Hepatocyte (in vitro differentiated cells): Measurements from ENCODE around the gene PHACTR3. TPM values are rescaled to one million over a fixed set of nuclear protein-coding genes. Genes with fewer than 3 reads are reported as not detected.

ENCODE experiments used
- DNase-seq: peaks from one replicate; pipeline ENCODE4 v3.0.0-alpha.2; 2016; ENCODE audit warnings: low spot score
- H2AFZ ChIP-seq: fragments of 200-600 bp; sonication (generic); 2 replicates; pipeline ENCODE4 v1.6.0; 2016; ENCODE audit warnings: antibody characterized with exemption, mild to moderate bottlenecking
- H3K27ac ChIP-seq: fragments of 200-600 bp; sonication (generic); 2 replicates; pipeline ENCODE4 v1.5.1; 2016; ENCODE audit warnings: mild to moderate bottlenecking
- H3K27me3 ChIP-seq: fragments of 200-600 bp; sonication (generic); 2 replicates; pipeline ENCODE4 v1.6.1; 2016
- H3K36me3 ChIP-seq: fragments of 200-600 bp; sonication (generic); replicated peaks from 2 replicates; pipeline ENCODE4 v1.5.1; 2016; ENCODE audit warnings: low read depth; ENCODE audit not compliant: insufficient read depth
- H3K4me1 ChIP-seq: fragments of 200-600 bp; sonication (generic); 2 replicates; pipeline ENCODE4 v1.5.1; 2016; ENCODE audit warnings: mild to moderate bottlenecking, moderate library complexity; ENCODE audit not compliant: insufficient read depth
- H3K4me2 ChIP-seq: fragments of 200-600 bp; sonication (generic); 2 replicates; pipeline ENCODE4 v1.6.0; 2016
- H3K4me3 ChIP-seq: fragments of 200-600 bp; sonication (generic); 2 replicates; pipeline ENCODE4 v1.5.1; 2016; ENCODE audit warnings: mild to moderate bottlenecking
- H3K79me2 ChIP-seq: fragments of 200-600 bp; sonication (generic); 2 replicates; pipeline ENCODE4 v1.6.0; 2017; ENCODE audit warnings: mild to moderate bottlenecking
- H3K9me2 ChIP-seq: fragments of 200-600 bp; sonication (generic); replicated peaks from 2 replicates; pipeline ENCODE4 v1.6.0; 2017; ENCODE audit warnings: mild to moderate bottlenecking; ENCODE audit not compliant: insufficient read depth
- H3K9me3 ChIP-seq: fragments of 200-600 bp; sonication (generic); 2 replicates; pipeline ENCODE4 v1.5.1; 2016; ENCODE audit warnings: low read depth, mild to moderate bottlenecking
- H4K20me1 ChIP-seq: fragments of 200-600 bp; sonication (generic); 2 replicates; pipeline ENCODE4 v1.6.0; 2016; ENCODE audit warnings: mild to moderate bottlenecking; ENCODE audit not compliant: insufficient read depth, poor library complexity, severe bottlenecking
- EZH2 ChIP-seq: fragments of 200-600 bp; sonication (generic); IDR thresholded peaks from 2 replicates; pipeline ENCODE4 v1.6.1; 2016; ENCODE audit warnings: antibody characterized with exemption, mild to moderate bottlenecking, borderline replicate concordance
- EZH2phosphoT487 ChIP-seq: fragments of 200-600 bp; sonication (generic); IDR thresholded peaks from one replicate; pipeline ENCODE4 v1.6.1; 2018; ENCODE audit warnings: antibody characterized with exemption, mild to moderate bottlenecking, low read depth, moderate library complexity; ENCODE audit not compliant: unreplicated experiment, severe bottlenecking
- WGBS: methylation state at CpG from one replicate; pipeline ENCODE4 v1.1.6; 2016; ENCODE audit warnings: low lambda C conversion rate; ENCODE audit errors: missing lambda C conversion rate; 5-methylcytosine and 5-hydroxymethylcytosine counted together
- polyA plus RNA-seq: library from polyadenylated mRNA; unstranded; fragments of >200 nt; fragmentation: Nextera tagmentation; extraction: Ambion mirVana; gene quantifications from 2 replicates; pipeline ENCODE4 v1.2.1, GENCODE V29; 2016
- total RNA-seq: library from RNA; depleted of rRNA; stranded (reverse); fragments of >200 nt; gene quantifications from 2 replicates; pipeline ENCODE4 v1.2.3, GENCODE V29; 2014
- TF ChIP-seq, protein P1 (sequence below): fragments of 200-600 bp; sonication (generic); IDR thresholded peaks from 2 replicates; pipeline ENCODE4 v1.5.1; 2016; ENCODE audit warnings: antibody characterized with exemption, mild to moderate bottlenecking; ENCODE audit not compliant: poor library complexity

The PHACTR3 gene
- total and polyA plus RNA-seq, 2 experiments from 2014 or later = 5.2 to 7.5 TPM

DNA sequence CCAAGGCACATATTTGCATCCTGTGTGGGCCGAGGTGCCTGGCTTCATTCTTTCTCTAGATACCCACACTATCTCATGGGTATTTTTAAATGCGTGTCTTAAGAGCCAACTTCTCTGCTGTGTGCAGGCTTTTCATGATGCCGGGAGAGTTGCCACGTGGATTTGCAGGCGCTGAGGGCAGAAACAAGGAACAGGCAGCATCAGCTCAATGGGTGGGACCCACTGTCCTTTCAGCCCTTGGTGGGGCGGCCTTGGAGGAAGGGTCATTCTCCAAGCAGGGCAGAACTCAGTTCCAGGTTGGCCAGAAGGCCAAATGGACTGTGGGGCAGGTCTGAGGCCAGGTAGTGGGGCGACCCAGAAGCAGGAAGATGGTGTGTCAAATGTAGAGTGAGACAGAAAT lies 84.7 kb downstream of the PHACTR3 start:
- 55% methylated on average over 7 of the region's 7 CpGs for WGBS
- Histone ChIP-seq H3K4me2 (no peak overlapping the region), H3K4me1 (no peaks in the 10 kb centered on the region), H3K79me2 (no peaks in the 10 kb centered on the region), H4K20me1 (no peaks in the 10 kb centered on the region), H3K9me3 (no peaks in the 10 kb centered on the region), H3K9me2 (no peaks in the 10 kb centered on the region), H3K27ac (no peak overlapping the region), H3K36me3 (no peaks in the 10 kb centered on the region), H3K27me3 (no peaks in the 10 kb centered on the region), H2AFZ (no peak overlapping the region), H3K4me3 (no peak overlapping the region)
- DNase-seq = no peak
- TF ChIP-seq EZH2 = no peak
- no peak for TF ChIP-seq EZH2phosphoT487
- TF ChIP-seq, protein P1, sequence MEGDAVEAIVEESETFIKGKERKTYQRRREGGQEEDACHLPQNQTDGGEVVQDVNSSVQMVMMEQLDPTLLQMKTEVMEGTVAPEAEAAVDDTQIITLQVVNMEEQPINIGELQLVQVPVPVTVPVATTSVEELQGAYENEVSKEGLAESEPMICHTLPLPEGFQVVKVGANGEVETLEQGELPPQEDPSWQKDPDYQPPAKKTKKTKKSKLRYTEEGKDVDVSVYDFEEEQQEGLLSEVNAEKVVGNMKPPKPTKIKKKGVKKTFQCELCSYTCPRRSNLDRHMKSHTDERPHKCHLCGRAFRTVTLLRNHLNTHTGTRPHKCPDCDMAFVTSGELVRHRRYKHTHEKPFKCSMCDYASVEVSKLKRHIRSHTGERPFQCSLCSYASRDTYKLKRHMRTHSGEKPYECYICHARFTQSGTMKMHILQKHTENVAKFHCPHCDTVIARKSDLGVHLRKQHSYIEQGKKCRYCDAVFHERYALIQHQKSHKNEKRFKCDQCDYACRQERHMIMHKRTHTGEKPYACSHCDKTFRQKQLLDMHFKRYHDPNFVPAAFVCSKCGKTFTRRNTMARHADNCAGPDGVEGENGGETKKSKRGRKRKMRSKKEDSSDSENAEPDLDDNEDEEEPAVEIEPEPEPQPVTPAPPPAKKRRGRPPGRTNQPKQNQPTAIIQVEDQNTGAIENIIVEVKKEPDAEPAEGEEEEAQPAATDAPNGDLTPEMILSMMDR = no peak

DNA sequence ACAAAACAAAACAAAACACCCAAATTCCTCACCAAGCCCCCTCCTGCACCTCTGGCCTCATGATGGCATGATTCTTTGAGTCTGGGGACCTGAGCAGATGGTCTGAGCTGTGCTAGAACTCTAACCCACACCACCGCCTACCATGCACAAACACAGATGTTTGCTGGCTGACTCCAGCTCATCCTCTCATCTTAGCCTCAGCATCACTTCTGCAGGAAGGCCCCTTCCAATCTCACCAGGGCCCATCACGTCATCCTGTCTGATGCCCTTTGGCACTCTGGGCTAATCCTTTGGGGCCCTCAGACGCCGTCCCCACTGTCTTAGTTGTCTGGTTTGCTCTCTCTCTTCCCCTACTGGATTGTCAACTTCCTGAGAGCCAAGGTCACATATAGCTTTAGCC lies 85.8 kb downstream of the PHACTR3 start:
- TF ChIP-seq EZH2phosphoT487 = no peak
- TF ChIP-seq, protein P1 = no peak
- no peak for TF ChIP-seq EZH2
- Histone ChIP-seq H2AFZ (no peak overlapping the region), H3K9me2 (no peaks in the 10 kb centered on the region), H3K27ac (no peak overlapping the region), H3K4me1 (no peaks in the 10 kb centered on the region), H3K9me3 (no peaks in the 10 kb centered on the region), H3K79me2 (no peaks in the 10 kb centered on the region), H4K20me1 (no peaks in the 10 kb centered on the region), H3K36me3 (no peaks in the 10 kb centered on the region), H3K4me3 (no peak overlapping the region), H3K27me3 (no peaks in the 10 kb centered on the region), H3K4me2 (no peak overlapping the region)
- WGBS = 74% methylated on average over 4 of the region's 4 CpGs
- DNase-seq = no peak

DNA sequence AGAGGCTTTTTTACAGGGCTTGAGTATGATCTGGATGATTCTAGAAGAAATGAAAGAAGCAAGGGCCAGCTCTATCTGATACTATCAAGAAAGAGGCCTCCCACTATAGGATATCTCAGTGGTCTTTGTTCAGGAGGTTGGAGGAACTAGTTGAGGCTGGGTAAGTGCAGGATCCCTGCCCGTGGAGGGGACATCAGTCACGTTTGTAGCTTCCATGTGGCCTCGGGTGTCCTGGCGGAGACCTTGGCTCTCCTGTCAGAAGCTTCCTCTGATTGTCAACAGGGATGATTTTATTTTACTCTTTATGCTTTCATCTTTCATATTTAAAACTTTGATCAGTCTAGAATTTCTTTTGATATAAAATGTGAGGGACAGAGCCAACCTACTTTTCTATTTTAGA lies 86.6 kb downstream of the PHACTR3 start:
- WGBS = 59% methylated on average over 4 of the region's 4 CpGs
- no peaks in the 10 kb centered on the region for H3K27me3 ChIP-seq
- H3K9me3 ChIP-seq = no peaks in the 10 kb centered on the region
- H4K20me1 ChIP-seq = no peaks in the 10 kb centered on the region
- no peaks in the 10 kb centered on the region for H3K36me3 ChIP-seq
- H3K4me1 ChIP-seq = no peaks in the 10 kb centered on the region
- H3K4me3 ChIP-seq = no peak overlapping the region
- TF ChIP-seq, protein P1 = no peak
- TF ChIP-seq EZH2phosphoT487 = no peak
- no peak for TF ChIP-seq EZH2
- H3K27ac ChIP-seq = no peak overlapping the region
- DNase-seq = no peak
- H2AFZ ChIP-seq = no peak overlapping the region
- H3K9me2 ChIP-seq = no peaks in the 10 kb centered on the region
- H3K79me2 ChIP-seq = no peaks in the 10 kb centered on the region
- no peak overlapping the region for H3K4me2 ChIP-seq

DNA sequence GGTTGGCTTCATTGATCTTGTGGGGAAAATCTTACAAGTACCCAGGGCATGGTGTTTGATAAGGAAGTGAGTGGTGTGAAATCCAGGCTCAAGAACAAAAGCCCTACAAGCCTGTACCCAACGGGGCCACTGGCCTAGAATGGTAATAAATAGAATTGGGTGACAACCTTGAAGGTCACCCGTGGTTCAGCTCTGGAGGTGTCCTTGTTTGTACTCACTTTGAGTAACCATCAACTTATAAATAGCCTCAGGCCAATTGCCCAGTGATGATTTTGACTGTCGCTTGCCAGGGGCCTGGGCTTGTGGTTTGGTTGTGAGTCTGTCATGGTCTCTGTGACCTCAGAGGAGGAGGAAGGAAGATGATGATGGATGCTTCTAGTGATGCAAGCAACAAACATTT lies 87.8 kb downstream of the PHACTR3 start:
- 65% methylated on average over 3 of the region's 3 CpGs for WGBS
- no peak overlapping the region for H2AFZ ChIP-seq
- H3K4me3 ChIP-seq = no peak overlapping the region
- H3K36me3 ChIP-seq = no peaks in the 10 kb centered on the region
- no peaks in the 10 kb centered on the region for H3K9me2 ChIP-seq
- no peaks in the 10 kb centered on the region for H3K27me3 ChIP-seq
- H3K79me2 ChIP-seq = no peaks in the 10 kb centered on the region
- H3K4me2 ChIP-seq = no peak overlapping the region
- H3K27ac ChIP-seq = no peak overlapping the region
- no peaks in the 10 kb centered on the region for H4K20me1 ChIP-seq
- H3K4me1 ChIP-seq = no peaks in the 10 kb centered on the region
- no peak for DNase-seq
- no peaks in the 10 kb centered on the region for H3K9me3 ChIP-seq
- no peak for TF ChIP-seq EZH2
- TF ChIP-seq, protein P1 = no peak
- TF ChIP-seq EZH2phosphoT487 = no peak
